WTC11 (cell line): ENCODE results near the gene SMC5. TPM values are rescaled to one million over a fixed set of nuclear protein-coding genes. Genes with fewer than 3 reads are reported as not detected.

Source experiments
- ATAC-seq: fragments of 200-7000 bp; cut with Tn5 transposase; 2 replicates; pipeline ENCODE4 v1.10.0; 2021; ENCODE audit warnings: mild to moderate bottlenecking, moderate library complexity
- CTCF ChIA-PET: fragments of 300-600 bp; sonication (Branson Sonifier 250); formaldehyde crosslinking; loops from one replicate; lab custom pipeline; 2021; ENCODE audit warnings: antibody characterized with exemption; lab: Charles Lee
- POLR2A ChIA-PET: fragments of 350-600 bp; sonication (Branson Sonifier 250); formaldehyde crosslinking; loops from one replicate; lab custom pipeline; 2021; ENCODE audit warnings: antibody characterized with exemption; lab: Charles Lee
- DNase-seq: peaks from one replicate; pipeline ENCODE4 v3.0.0; 2021; ENCODE audit warnings: low spot score
- H3K27ac Mint-ChIP-seq: 2 replicates; pipeline ENCODE4 v1.8.0; 2021; ENCODE audit warnings: mixed read lengths
- H3K27me3 Mint-ChIP-seq: 2 replicates; pipeline ENCODE4 v1.8.0; 2021; ENCODE audit warnings: low read depth, mild to moderate bottlenecking, moderate library complexity, mixed read lengths
- H3K36me3 Mint-ChIP-seq: 2 replicates; pipeline ENCODE4 v1.8.0; 2021; ENCODE audit warnings: mixed read lengths
- H3K4me1 Mint-ChIP-seq: 2 replicates; pipeline ENCODE4 v1.8.0; 2022; ENCODE audit warnings: mixed read lengths
- H3K4me3 Mint-ChIP-seq: 2 replicates; pipeline ENCODE4 v1.8.0; 2021; ENCODE audit warnings: mild to moderate bottlenecking, moderate library complexity, mixed read lengths
- H3K9me3 Mint-ChIP-seq: 2 replicates; pipeline ENCODE4 v1.8.0; 2021; ENCODE audit warnings: mixed read lengths
- AFF4 ChIP-seq: sonication (generic); formaldehyde crosslinking; IDR thresholded peaks from 2 replicates; pipeline ENCODE4 v1.8.1; 2023; ENCODE audit warnings: mild to moderate bottlenecking, missing genetic modification reagents, borderline replicate concordance
- ATF2 ChIP-seq: sonication (generic); formaldehyde crosslinking; IDR thresholded peaks from 2 replicates; pipeline ENCODE4 v1.8.1; 2022; ENCODE audit warnings: low read depth, missing genetic modification reagents, borderline replicate concordance
- CDX4 ChIP-seq: fragments of 250-450 bp; sonication (Bioruptor Pico); IDR thresholded peaks from 2 replicates; pipeline ENCODE4 v1.9.0; 2021; ENCODE audit warnings: moderate library complexity, mild to moderate bottlenecking, inconsistent platforms, borderline replicate concordance
- ESRRA ChIP-seq: sonication (generic); formaldehyde crosslinking; IDR thresholded peaks from 2 replicates; pipeline ENCODE4 v1.8.1; 2022; ENCODE audit warnings: mild to moderate bottlenecking, missing genetic modification reagents, borderline replicate concordance
- FOXP1 ChIP-seq: sonication (generic); formaldehyde crosslinking; IDR thresholded peaks from 2 replicates; pipeline ENCODE4 v1.8.0; 2022; ENCODE audit warnings: missing genetic modification reagents, mild to moderate bottlenecking, moderate library complexity, borderline replicate concordance
- FOXP4 ChIP-seq: sonication (generic); formaldehyde crosslinking; IDR thresholded peaks from 2 replicates; pipeline ENCODE4 v1.8.0; 2022; ENCODE audit warnings: mild to moderate bottlenecking, missing genetic modification reagents
- GRHL2 ChIP-seq: fragments of 250-450 bp; sonication (Bioruptor Pico); IDR thresholded peaks from 2 replicates; pipeline ENCODE4 v1.8.0; 2022; ENCODE audit warnings: mild to moderate bottlenecking, moderate library complexity; ENCODE audit not compliant: insufficient replicate concordance, severe bottlenecking
- GTF2I ChIP-seq: fragments of 250-450 bp; sonication (Bioruptor Pico); conservative IDR thresholded peaks from 2 replicates; pipeline ENCODE4 v1.4.0; 2021; ENCODE audit warnings: mild to moderate bottlenecking
- NFYB ChIP-seq: sonication (generic); formaldehyde crosslinking; conservative IDR thresholded peaks from 2 replicates; pipeline ENCODE4 v1.8.0; 2022; ENCODE audit warnings: low read depth, missing genetic modification reagents
- PREB ChIP-seq: sonication (generic); formaldehyde crosslinking; IDR thresholded peaks from 2 replicates; pipeline ENCODE4 v1.8.1; 2022; ENCODE audit warnings: mild to moderate bottlenecking, missing genetic modification reagents, moderate library complexity, borderline replicate concordance
- SMAD3 ChIP-seq: sonication (generic); formaldehyde crosslinking; IDR thresholded peaks from 2 replicates; pipeline ENCODE4 v1.8.0; 2022; ENCODE audit warnings: missing genetic modification reagents, mild to moderate bottlenecking, borderline replicate concordance
- SOX15 ChIP-seq: fragments of 250-450 bp; sonication (Bioruptor Pico); IDR thresholded peaks from 2 replicates; pipeline ENCODE4 v1.9.0; 2021; ENCODE audit warnings: mild to moderate bottlenecking
- ZNF263 ChIP-seq: sonication (generic); formaldehyde crosslinking; IDR thresholded peaks from 2 replicates; pipeline ENCODE4 v1.8.1; 2022; ENCODE audit warnings: low read depth, mild to moderate bottlenecking, moderate library complexity, missing genetic modification reagents
- ZNF396 ChIP-seq: fragments of 250-450 bp; sonication (Bioruptor Pico); IDR thresholded peaks from 2 replicates; pipeline ENCODE4 v1.8.0; 2021; ENCODE audit warnings: mild to moderate bottlenecking, moderate library complexity, borderline replicate concordance
- ZNF423 ChIP-seq: fragments of 250-450 bp; sonication (Bioruptor Pico); IDR thresholded peaks from 2 replicates; pipeline ENCODE4 v2.1.2; 2022; ENCODE audit warnings: mild to moderate bottlenecking, moderate library complexity
- ZNF425 ChIP-seq: fragments of 250-450 bp; sonication (Bioruptor Pico); conservative IDR thresholded peaks from 2 replicates; pipeline ENCODE4 v1.9.0; 2021; ENCODE audit warnings: mild to moderate bottlenecking
- total RNA-seq: library from RNA; stranded (reverse); gene quantifications from 3 replicates; pipeline ENCODE4 v1.2.3, GENCODE V29; 2021

SMC5 gene
- total RNA-seq, 1 experiment from 2014 or later: 20.2 TPM

GRCh38 chr9:70262948-70263347, 4.2 kb downstream of the SMC5 start:
- peaks cover 34% of the 10 kb centered on the region for H3K4me1 Mint-ChIP-seq
- no peak overlapping the region for H3K4me3 Mint-ChIP-seq
- ChIA-PET POLR2A (interaction anchor here (0.6 kb wide), 1 partner anchor 1611 kb away, joined by 3 read pairs; no protein-coding TSS in a partner anchor), CTCF (interaction anchor here (0.6 kb wide), 1 partner anchor 529 kb away, joined by 3 read pairs; no protein-coding TSS in a partner anchor)
- H3K27ac Mint-ChIP-seq: no peak overlapping the region
- H3K9me3 Mint-ChIP-seq: no peaks in the 10 kb centered on the region
- TF ChIP-seq FOXP4 (CRISPR knock-in tag) (no peak), GTF2I (CRISPR knock-in tag) (no peak), CDX4 (CRISPR knock-in tag) (no peak), ESRRA (CRISPR knock-in tag) (no peak), GRHL2 (CRISPR knock-in tag) (no peak), SMAD3 (CRISPR knock-in tag) (no peak), SOX15 (CRISPR knock-in tag) (no peak), ZNF425 (no peak), NFYB (CRISPR knock-in tag) (no peak), AFF4 (CRISPR knock-in tag) (no peak), ZNF423 (CRISPR knock-in tag) (no peak), FOXP1 (no peak), ZNF396 (CRISPR knock-in tag) (no peak), ATF2 (no peak), PREB (CRISPR knock-in tag) (no peak), ZNF263 (CRISPR knock-in tag) (no peak)
- DNase-seq (no peak), ATAC-seq (no peak)
- peaks cover 44% of the 10 kb centered on the region for H3K36me3 Mint-ChIP-seq
- no peaks in the 10 kb centered on the region for H3K27me3 Mint-ChIP-seq
